Skeletal muscle satellite cell (primary cell): ENCODE measurements around the gene TPRN.

ENCODE experiments used
- H3K27me3 ChIP-seq: 2 replicates; pipeline ENCODE4 v1.7.0; 2013; ENCODE audit warnings: low read length; ENCODE audit not compliant: control insufficient read depth, insufficient read depth
- H3K36me3 ChIP-seq: 2 replicates; pipeline ENCODE4 v1.7.0; 2013; ENCODE audit warnings: mild to moderate bottlenecking, control low read depth, low read length; ENCODE audit not compliant: insufficient read depth
- H3K4me1 ChIP-seq: 2 replicates; pipeline ENCODE4 v1.7.0; 2013; ENCODE audit warnings: low read length; ENCODE audit not compliant: control insufficient read depth, insufficient read depth
- H3K4me2 ChIP-seq: 2 replicates; pipeline ENCODE4 v1.7.0; 2013; ENCODE audit warnings: mild to moderate bottlenecking, low read length
- H3K4me3 ChIP-seq: 2 replicates; pipeline ENCODE4 v1.7.0; 2013; ENCODE audit warnings: low read length
- H3K9ac ChIP-seq: 2 replicates; pipeline ENCODE4 v1.7.0; 2013; ENCODE audit warnings: mild to moderate bottlenecking, low read depth, low read length, moderate library complexity
- H3K9me3 ChIP-seq: replicated peaks from 2 replicates; pipeline ENCODE4 v1.7.0; 2013; ENCODE audit warnings: mild to moderate bottlenecking, control low read depth, low read length

The TPRN gene

GRCh38 chr9:137195525-137196220, 4.9 kb downstream of the TPRN start:
- H3K9me3 ChIP-seq, result no peaks in the 10 kb centered on the region
- no peak overlapping the region for H3K4me2 ChIP-seq
- H3K9ac ChIP-seq, result no peak overlapping the region
- peaks cover 22% of the 10 kb centered on the region for H3K4me1 ChIP-seq
- H3K4me3 ChIP-seq, result no peak overlapping the region
- no peaks in the 10 kb centered on the region for H3K27me3 ChIP-seq
- H3K36me3 ChIP-seq, result peaks cover 18% of the 10 kb centered on the region

- no peaks in the 10 kb centered on the region for H3K9me3 ChIP-seq
- H3K4me3 ChIP-seq, result no peak overlapping the region
- peaks cover 26% of the 10 kb centered on the region for H3K4me1 ChIP-seq
- H3K4me2 ChIP-seq, result no peak overlapping the region
- H3K36me3 ChIP-seq, result peaks cover 25% of the 10 kb centered on the region
- no peaks in the 10 kb centered on the region for H3K27me3 ChIP-seq
- no peak overlapping the region for H3K9ac ChIP-seq
Measured at GRCh38 chr9:137194909-137195308, 5.6 kb downstream of the TPRN start.

- H3K9ac ChIP-seq, result no peak overlapping the region
- H3K4me1 ChIP-seq, result peaks cover 28% of the 10 kb centered on the region
- peaks cover 27% of the 10 kb centered on the region for H3K36me3 ChIP-seq
Measured at GRCh38 chr9:137194388-137194787, 6.2 kb downstream of the TPRN start.

GRCh38 chr9:137193771-137194170, 6.8 kb downstream of the TPRN start:
- Histone ChIP-seq H3K4me2 (no peak overlapping the region), H3K4me1 (peaks cover 23% of the 10 kb centered on the region), H3K9ac (no peak overlapping the region), H3K4me3 (no peak overlapping the region), H3K36me3 (peaks cover 27% of the 10 kb centered on the region), H3K9me3 (no peaks in the 10 kb centered on the region), H3K27me3 (no peaks in the 10 kb centered on the region)

More at GRCh38 chr9:137194388-137194787, 6.2 kb downstream of the TPRN start:
- Histone ChIP-seq H3K9me3 (no peaks in the 10 kb centered on the region), H3K4me2 (no peak overlapping the region), H3K27me3 (no peaks in the 10 kb centered on the region), H3K4me3 (no peak overlapping the region)

- H3K4me2 ChIP-seq, result no peak overlapping the region
- H3K27me3 ChIP-seq, result no peaks in the 10 kb centered on the region
- no peak overlapping the region for H3K4me3 ChIP-seq
- H3K9ac ChIP-seq, result no peak overlapping the region
- H3K9me3 ChIP-seq, result no peaks in the 10 kb centered on the region
- peaks cover 27% of the 10 kb centered on the region for H3K36me3 ChIP-seq
- H3K4me1 ChIP-seq, result peaks cover 14% of the 10 kb centered on the region
Measured at GRCh38 chr9:137192859-137193258, 7.7 kb downstream of the TPRN start.

- Histone ChIP-seq H3K4me1 (peaks cover 14% of the 10 kb centered on the region), H3K9ac (no peak overlapping the region), H3K4me3 (no peak overlapping the region)
Measured at GRCh38 chr9:137192448-137192780, 8.1 kb downstream of the TPRN start.

GRCh38 chr9:137191691-137192447, 8.7 kb downstream of the TPRN start:
- Histone ChIP-seq H3K36me3 (peaks cover 27% of the 10 kb centered on the region), H3K9me3 (no peaks in the 10 kb centered on the region), H3K4me1 (peaks cover 20% of the 10 kb centered on the region), H3K4me2 (no peak overlapping the region), H3K27me3 (no peaks in the 10 kb centered on the region), H3K9ac (no peak overlapping the region), H3K4me3 (no peak overlapping the region)

More at GRCh38 chr9:137192448-137192780, 8.1 kb downstream of the TPRN start:
- Histone ChIP-seq H3K36me3 (peaks cover 27% of the 10 kb centered on the region), H3K27me3 (no peaks in the 10 kb centered on the region), H3K4me2 (no peak overlapping the region), H3K9me3 (no peaks in the 10 kb centered on the region)

- Histone ChIP-seq H3K9ac (no peak overlapping the region), H3K4me1 (peaks cover 25% of the 10 kb centered on the region), H3K9me3 (no peaks in the 10 kb centered on the region), H3K4me3 (no peak overlapping the region), H3K4me2 (no peak overlapping the region), H3K36me3 (peaks cover 27% of the 10 kb centered on the region), H3K27me3 (no peaks in the 10 kb centered on the region)
Measured at GRCh38 chr9:137191245-137191644, 9.3 kb downstream of the TPRN start.

GRCh38 chr9:137190315-137190856, 10.2 kb downstream of the TPRN start:
- H3K27me3 ChIP-seq, result no peaks in the 10 kb centered on the region
- peaks cover 25% of the 10 kb centered on the region for H3K4me1 ChIP-seq
- peak overlapping the region; percentile 95 for H3K4me3 ChIP-seq
- peaks cover 35% of the 10 kb centered on the region for H3K36me3 ChIP-seq
- peak overlapping the region; percentile 94 for H3K4me2 ChIP-seq
- H3K9me3 ChIP-seq, result no peaks in the 10 kb centered on the region
- peak overlapping the region; percentile 95 for H3K9ac ChIP-seq

- Histone ChIP-seq H3K9me3 (no peaks in the 10 kb centered on the region), H3K9ac (peak overlapping the region; percentile 95), H3K4me3 (peak overlapping the region; percentile 95), H3K4me1 (peaks cover 25% of the 10 kb centered on the region), H3K27me3 (no peaks in the 10 kb centered on the region), H3K36me3 (peaks cover 38% of the 10 kb centered on the region), H3K4me2 (peak overlapping the region; percentile 94)
Measured at GRCh38 chr9:137189297-137190295, 10.9 kb downstream of the TPRN start.
